ENCODE results near the gene SPANXN5.
"Not testable (repeated sequence)": the region's sequence is repeated elsewhere in the genome, so short reads cannot be mapped to it uniquely, and the experiment has no call there.

Gene SPANXN5, protein sequence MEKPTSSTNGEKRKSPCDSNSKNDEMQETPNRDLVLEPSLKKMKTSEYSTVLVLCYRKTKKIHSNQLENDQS

GRCh38 chrX:52797327-52797726, at the start of gene SPANXN5:
Gene SPANXN5 (minus strand): TSS chrX:52797427. CDS start chrX:52797348, 79 bp downstream.
- DNase-seq (ENCODE audit: low read depth), result not testable (repeated sequence)

GRCh38 chrX:52843619-52844018, 46.4 kb upstream of the SPANXN5 start:
- not testable (repeated sequence) for DNase-seq (ENCODE audit: low read depth)

DNA sequence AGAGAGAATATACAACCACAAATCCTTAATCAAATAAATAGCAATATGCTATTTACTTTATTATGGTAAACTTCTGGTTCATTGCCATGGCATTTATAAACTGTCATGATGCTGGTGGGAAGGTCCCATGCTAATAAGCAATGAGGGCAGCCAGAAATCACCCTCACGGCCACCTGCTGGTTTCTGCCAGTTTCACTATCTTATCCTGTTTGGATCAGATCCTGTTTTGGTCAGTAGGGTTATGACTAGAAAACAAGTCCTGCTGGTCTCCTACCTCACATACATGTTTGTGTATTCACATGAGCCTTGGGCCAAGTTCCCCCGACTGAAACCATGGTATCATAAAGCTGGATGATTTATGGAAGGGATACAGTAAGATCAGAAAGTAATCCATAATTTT, 41.9 kb upstream of the SPANXN5 start:
- DNase-seq (ENCODE audit: low read depth), result no peak

- no peak for DNase-seq (ENCODE audit: low read depth)
These were observed 33.3 kb upstream of the SPANXN5 start for GRCh38 chrX:52830551-52830950.

- no peak for DNase-seq (ENCODE audit: low read depth)
These were observed 27.4 kb upstream of the SPANXN5 start for GRCh38 chrX:52824608-52825007.

DNA sequence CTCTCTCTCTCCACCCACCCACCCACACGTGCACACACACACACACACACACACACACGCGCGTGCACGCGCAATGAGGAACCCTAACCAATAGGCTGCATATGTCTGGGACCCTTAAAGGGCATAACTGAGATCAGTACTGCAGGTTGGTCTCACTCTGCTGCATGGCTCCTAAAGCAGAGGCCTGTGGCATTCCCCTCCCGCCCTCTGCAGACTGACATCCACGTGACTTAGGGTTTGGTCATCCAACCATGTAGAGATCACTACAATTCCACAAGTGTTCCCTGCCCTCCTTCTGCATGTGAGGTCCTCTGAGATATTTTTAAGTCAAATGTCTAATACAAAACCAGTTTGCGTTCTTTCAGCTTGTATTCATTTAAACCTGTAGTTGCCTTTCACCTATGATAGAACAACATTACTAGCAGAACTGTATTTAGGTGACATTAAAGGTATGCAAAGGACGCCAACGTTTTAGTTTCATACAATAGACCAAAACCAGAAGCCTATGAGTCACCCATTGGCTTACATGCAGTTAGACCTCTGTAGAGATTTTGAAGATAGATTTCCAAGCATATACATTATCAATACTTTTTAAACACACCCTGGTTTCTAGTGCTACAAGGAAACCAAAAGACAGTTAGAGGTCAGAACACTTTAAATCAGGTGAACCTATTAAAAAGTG, 24.0 kb upstream of the SPANXN5 start:
- DNase-seq (ENCODE audit: low read depth), result no peak

- no peak for DNase-seq (ENCODE audit: low read depth)
These were observed 22.6 kb upstream of the SPANXN5 start for GRCh38 chrX:52819788-52820187.

- DNase-seq (ENCODE audit: low read depth), result no peak
These were observed 13.9 kb upstream of the SPANXN5 start, which contains the start of gene XAGE5 for GRCh38 chrX:52811065-52811625. Gene XAGE5 (plus strand): TSS chrX:52811287. CDS start chrX:52812567, 1,280 bp downstream.

DNA sequence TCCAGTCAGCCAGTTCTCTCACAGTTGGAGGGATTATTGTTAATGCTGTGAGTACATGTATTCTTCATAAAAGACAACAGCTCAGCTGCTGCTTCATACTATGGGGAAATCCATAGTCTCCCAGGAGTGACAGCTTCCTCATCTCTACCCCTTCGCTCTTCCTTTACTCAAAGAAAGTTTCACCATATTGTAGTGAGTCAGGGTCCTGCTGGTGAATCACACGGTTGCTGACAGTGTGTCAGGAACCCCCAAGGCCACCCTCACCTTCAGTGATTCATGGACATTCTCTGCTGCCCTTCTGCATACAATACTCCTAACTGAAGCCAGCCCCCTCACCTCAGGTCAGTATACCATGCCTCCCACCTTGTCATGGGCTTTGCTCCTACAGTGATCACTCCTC, 7.6 kb upstream of the SPANXN5 start:
- DNase-seq (ENCODE audit: low read depth), result not testable (repeated sequence)

DNA sequence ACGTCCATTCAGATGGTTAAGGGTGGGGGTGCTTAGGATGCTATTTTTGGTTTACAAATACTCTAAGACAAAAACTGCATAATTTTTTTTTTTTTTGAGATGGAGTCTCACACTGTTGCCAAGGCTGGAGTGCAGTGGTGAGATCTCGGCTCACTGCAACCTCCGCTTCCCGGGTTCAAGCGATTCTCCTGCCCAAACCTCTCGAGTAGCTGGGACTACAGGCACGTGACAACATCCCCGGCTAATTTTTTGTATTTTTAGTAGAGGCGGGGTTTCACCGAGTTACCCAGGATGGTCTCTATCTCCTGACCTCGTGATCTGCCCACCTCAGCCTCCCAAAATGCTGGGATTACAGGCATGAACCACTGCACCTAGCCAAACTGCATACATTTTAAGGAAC, 23.7 kb downstream of the SPANXN5 start:
- not testable (repeated sequence) for DNase-seq (ENCODE audit: low read depth)

- DNase-seq (ENCODE audit: low read depth), result not testable (repeated sequence)
These were observed 31.2 kb downstream of the SPANXN5 start for GRCh38 chrX:52765983-52766382.

- DNase-seq (ENCODE audit: low read depth), result not testable (repeated sequence)
These were observed 46.3 kb downstream of the SPANXN5 start, which contains the start of gene SSX2B for GRCh38 chrX:52750952-52751351. Gene SSX2B (plus strand): TSS chrX:52751252. CDS start chrX:52752681, 1,429 bp downstream.
